ENCODE results near the gene PRKAG2. TPM values are rescaled to one million over a fixed set of nuclear protein-coding genes. Genes with fewer than 3 reads are reported as not detected.

PRKAG2 gene
- total and polyA plus RNA-seq, 8 donors = 7.4 to 16.7 (median 9.2) TPM

GRCh38 chr7:151518105-151518946, 358.6 kb downstream of the PRKAG2 start:
- FAIRE-seq (no peak), DNase-seq (peak; percentile 48 to 76 (median 64)), ATAC-seq (peak in 2 of 4 donors; percentile 21 to 24)
- TF ChIP-seq, protein P1, sequence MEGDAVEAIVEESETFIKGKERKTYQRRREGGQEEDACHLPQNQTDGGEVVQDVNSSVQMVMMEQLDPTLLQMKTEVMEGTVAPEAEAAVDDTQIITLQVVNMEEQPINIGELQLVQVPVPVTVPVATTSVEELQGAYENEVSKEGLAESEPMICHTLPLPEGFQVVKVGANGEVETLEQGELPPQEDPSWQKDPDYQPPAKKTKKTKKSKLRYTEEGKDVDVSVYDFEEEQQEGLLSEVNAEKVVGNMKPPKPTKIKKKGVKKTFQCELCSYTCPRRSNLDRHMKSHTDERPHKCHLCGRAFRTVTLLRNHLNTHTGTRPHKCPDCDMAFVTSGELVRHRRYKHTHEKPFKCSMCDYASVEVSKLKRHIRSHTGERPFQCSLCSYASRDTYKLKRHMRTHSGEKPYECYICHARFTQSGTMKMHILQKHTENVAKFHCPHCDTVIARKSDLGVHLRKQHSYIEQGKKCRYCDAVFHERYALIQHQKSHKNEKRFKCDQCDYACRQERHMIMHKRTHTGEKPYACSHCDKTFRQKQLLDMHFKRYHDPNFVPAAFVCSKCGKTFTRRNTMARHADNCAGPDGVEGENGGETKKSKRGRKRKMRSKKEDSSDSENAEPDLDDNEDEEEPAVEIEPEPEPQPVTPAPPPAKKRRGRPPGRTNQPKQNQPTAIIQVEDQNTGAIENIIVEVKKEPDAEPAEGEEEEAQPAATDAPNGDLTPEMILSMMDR (IDR thresholded peaks at IDR 0.05) = no peak
- peaks cover 0 to 2% (median 0%) of the 10 kb centered on the region in 4 donors for H3K9me3 ChIP-seq
- WGBS, 2 donors = 1 to 2% methylated on average over 36 of the region's 36 CpGs
- H3K4me1 ChIP-seq = peaks cover 0 to 37% (median 4%) of the 10 kb centered on the region in 3 donors
- H3K27me3 ChIP-seq = no peaks in the 10 kb centered on the region
- peak overlapping the region; percentile 92 to 98 (median 98) for H3K27ac ChIP-seq
- intact Hi-C loops (cut with DNase I) = no loop called here
- no peaks in the 10 kb centered on the region for H3K36me3 ChIP-seq
- H3K4me3 ChIP-seq = peak overlapping the region; percentile 56 to 87 (median 71)

GRCh38 chr7:151517601-151518104, 359.3 kb downstream of the PRKAG2 start:
- 38 to 51% methylated on average over 7 of the region's 7 CpGs for WGBS, 2 donors
- intact Hi-C loops (cut with DNase I) = no loop called here
- no peak for FAIRE-seq
- no peak for DNase-seq
- TF ChIP-seq, protein P1 (IDR thresholded peaks at IDR 0.05) = no peak
- Histone ChIP-seq H3K4me1 (peaks cover 0 to 37% (median 4%) of the 10 kb centered on the region in 3 donors), H3K9me3 (peaks cover 0 to 2% (median 0%) of the 10 kb centered on the region in 4 donors), H3K27me3 (no peaks in the 10 kb centered on the region), H3K36me3 (no peaks in the 10 kb centered on the region), H3K4me3 (peak overlapping the region; percentile 56 to 87 (median 71)), H3K27ac (peak overlapping the region in 2 of 4 donors; percentile 7 to 98)
- no peak for ATAC-seq

DNA sequence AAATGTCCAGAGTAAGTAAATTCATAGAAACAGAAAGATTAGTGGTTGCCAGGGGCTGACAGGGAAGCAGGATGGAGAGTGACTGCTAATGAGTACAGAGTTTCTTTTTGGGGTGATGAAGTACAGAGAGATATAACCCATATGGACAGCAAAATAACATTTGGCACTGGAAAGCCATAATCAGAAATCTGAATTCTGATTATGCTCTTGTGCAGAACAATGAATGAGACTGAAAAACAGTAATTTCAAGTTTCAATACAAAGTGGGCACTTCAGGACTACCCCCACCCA, 361.7 kb downstream of the PRKAG2 start:
- no peak for FAIRE-seq
- H3K27ac ChIP-seq = no peak overlapping the region
- intact Hi-C loops (cut with DNase I) = no loop called here

GRCh38 chr7:151514461-151515275, 362.2 kb downstream of the PRKAG2 start:
- Histone ChIP-seq H3K27ac (no peak overlapping the region), H3K9me3 (peaks cover 0 to 2% (median 0%) of the 10 kb centered on the region in 4 donors), H3K36me3 (no peaks in the 10 kb centered on the region), H3K4me1 (peaks cover 10 to 38% (median 13%) of the 10 kb centered on the region in 3 donors), H3K4me3 (no peak overlapping the region), H3K27me3 (no peaks in the 10 kb centered on the region)
- WGBS, 2 donors = 91 to 95% methylated on average over 6 of the region's 6 CpGs
- no peak for ATAC-seq
- DNase-seq = no peak
- TF ChIP-seq, protein P1 (IDR thresholded peaks at IDR 0.05) = no peak
- intact Hi-C loops (cut with DNase I) = no loop called here
- no peak for FAIRE-seq

More for the DNA sequence above, 361.7 kb downstream of the PRKAG2 start:
- Histone ChIP-seq H3K36me3 (no peaks in the 10 kb centered on the region), H3K27me3 (no peaks in the 10 kb centered on the region), H3K9me3 (peaks cover 0 to 2% (median 0%) of the 10 kb centered on the region in 4 donors), H3K4me3 (no peak overlapping the region), H3K4me1 (peaks cover 8 to 38% (median 13%) of the 10 kb centered on the region in 3 donors)
- no peak for DNase-seq
- TF ChIP-seq, protein P1 (IDR thresholded peaks at IDR 0.05) = no peak
- no peak for ATAC-seq
